Measurements from ENCODE around the gene PAPPA. TPM values are rescaled to one million over a fixed set of nuclear protein-coding genes. Genes with fewer than 3 reads are reported as not detected.

The PAPPA gene
- total RNA-seq, 1 donor from 2014 or later, result 219 TPM

- no peak for TF ChIP-seq CTCF (IDR thresholded peaks at IDR 0.05)
- Mint-ChIP-seq H3K4me3 (ENCODE audit: unreplicated experiment) (no peak overlapping the region), H3K9me3 (ENCODE audit: low read depth) (no peaks in the 10 kb centered on the region), H3K4me1 (ENCODE audit: low read depth) (peaks cover 67% of the 10 kb centered on the region), H3K36me3 (ENCODE audit: low read depth) (peaks cover 13% of the 10 kb centered on the region), H3K27ac (ENCODE audit: unreplicated experiment) (peak overlapping the region; percentile 23), H3K27me3 (ENCODE audit: low read depth) (no peaks in the 10 kb centered on the region)
- no peak for DNase-seq (ENCODE audit: low spot score)
These were observed 20.8 kb downstream of the PAPPA start for GRCh38 chr9:116174347-116174746.

- Mint-ChIP-seq H3K27ac (ENCODE audit: unreplicated experiment) (peak overlapping the region; percentile 19), H3K27me3 (ENCODE audit: low read depth) (no peaks in the 10 kb centered on the region), H3K36me3 (ENCODE audit: low read depth) (peaks cover 15% of the 10 kb centered on the region), H3K9me3 (ENCODE audit: low read depth) (no peaks in the 10 kb centered on the region), H3K4me3 (ENCODE audit: unreplicated experiment) (no peak overlapping the region), H3K4me1 (ENCODE audit: low read depth) (peaks cover 63% of the 10 kb centered on the region)
- no peak for DNase-seq (ENCODE audit: low spot score)
- TF ChIP-seq CTCF (IDR thresholded peaks at IDR 0.05), result no peak
These were observed 22.0 kb downstream of the PAPPA start for GRCh38 chr9:116175614-116176013.

- no peaks in the 10 kb centered on the region for H3K27me3 Mint-ChIP-seq (ENCODE audit: low read depth)
- H3K4me1 Mint-ChIP-seq (ENCODE audit: low read depth), result peaks cover 62% of the 10 kb centered on the region
- peak overlapping the region; percentile 35 for H3K27ac Mint-ChIP-seq (ENCODE audit: unreplicated experiment)
- no peak overlapping the region for H3K4me3 Mint-ChIP-seq (ENCODE audit: unreplicated experiment)
- DNase-seq (ENCODE audit: low spot score), result no peak
- TF ChIP-seq CTCF (IDR thresholded peaks at IDR 0.05), result no peak
- no peaks in the 10 kb centered on the region for H3K9me3 Mint-ChIP-seq (ENCODE audit: low read depth)
- H3K36me3 Mint-ChIP-seq (ENCODE audit: low read depth), result peaks cover 14% of the 10 kb centered on the region
These were observed 25.1 kb downstream of the PAPPA start for GRCh38 chr9:116178481-116179211.

GRCh38 chr9:116179568-116179967 is 26.0 kb downstream of the PAPPA start:
- H3K36me3 Mint-ChIP-seq (ENCODE audit: low read depth), result peaks cover 17% of the 10 kb centered on the region
- peaks cover 64% of the 10 kb centered on the region for H3K4me1 Mint-ChIP-seq (ENCODE audit: low read depth)
- DNase-seq (ENCODE audit: low spot score), result no peak
- no peaks in the 10 kb centered on the region for H3K27me3 Mint-ChIP-seq (ENCODE audit: low read depth)
- H3K4me3 Mint-ChIP-seq (ENCODE audit: unreplicated experiment), result no peak overlapping the region
- H3K9me3 Mint-ChIP-seq (ENCODE audit: low read depth), result no peaks in the 10 kb centered on the region
- no peak for TF ChIP-seq CTCF (IDR thresholded peaks at IDR 0.05)
- H3K27ac Mint-ChIP-seq (ENCODE audit: unreplicated experiment), result peak overlapping the region; percentile 72

- peaks cover 20% of the 10 kb centered on the region for H3K36me3 Mint-ChIP-seq (ENCODE audit: low read depth)
- H3K4me3 Mint-ChIP-seq (ENCODE audit: unreplicated experiment), result no peak overlapping the region
- DNase-seq (ENCODE audit: low spot score), result no peak
- H3K9me3 Mint-ChIP-seq (ENCODE audit: low read depth), result no peaks in the 10 kb centered on the region
- TF ChIP-seq CTCF (IDR thresholded peaks at IDR 0.05), result no peak
- H3K4me1 Mint-ChIP-seq (ENCODE audit: low read depth), result peaks cover 51% of the 10 kb centered on the region
- no peaks in the 10 kb centered on the region for H3K27me3 Mint-ChIP-seq (ENCODE audit: low read depth)
- H3K27ac Mint-ChIP-seq (ENCODE audit: unreplicated experiment), result peak overlapping the region; percentile 42
These were observed 28.4 kb downstream of the PAPPA start for GRCh38 chr9:116181853-116182610.
